Measurements from ENCODE around the gene BID. TPM values are rescaled to one million over a fixed set of nuclear protein-coding genes. Genes with fewer than 3 reads are reported as not detected.

BID gene
- total RNA-seq, 1 experiment from 2014 or later = 23.2 TPM

DNA sequence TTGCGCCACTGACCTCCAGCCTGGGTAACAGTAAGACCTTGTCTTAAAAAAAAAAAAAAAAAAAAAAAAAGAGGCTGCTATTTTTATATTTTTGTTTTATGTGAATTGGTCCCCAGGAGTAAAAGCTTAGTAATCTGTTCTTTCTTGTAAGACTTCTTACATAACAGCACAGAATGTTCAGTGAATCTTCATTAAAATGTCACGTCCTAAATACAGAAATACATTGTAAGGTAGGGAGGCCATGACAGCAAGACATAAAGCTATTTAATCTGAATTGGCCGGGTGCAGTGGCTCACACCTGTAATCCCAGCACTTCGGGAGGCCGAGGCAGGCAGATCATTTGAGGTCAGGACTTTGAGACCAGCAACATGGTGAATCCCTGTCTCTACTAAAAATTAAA, 64.2 kb downstream of the BID start:
- Mint-ChIP-seq H3K4me1 (peaks cover 10 to 16% of the 10 kb centered on the region in 2 experiments), H3K36me3 (ENCODE audit: insufficient read depth in 1 of 3, low read depth in 3 of 3) (peaks cover 2 to 8% (median 8%) of the 10 kb centered on the region in 3 experiments; a peak in 5 of 7 replicates), H3K27me3 (ENCODE audit: low read depth) (no peaks in the 10 kb centered on the region), H3K9me3 (no peaks in the 10 kb centered on the region), H3K4me3 (no peak overlapping the region), H3K27ac (no peak overlapping the region; a peak in 1 of 7 replicates)
- H3T11ph ChIP-seq (ENCODE audit: low read length) = no peak overlapping the region
- no peak overlapping the region for H3K56ac ChIP-seq (ENCODE audit: insufficient read length, low read depth, low read length)
- H3K4me2 ChIP-seq (ENCODE audit: insufficient read depth, insufficient read length, low read length) = no peak overlapping the region
- no peak overlapping the region for H2BK15ac ChIP-seq (ENCODE audit: low read depth, low read length)
- no CpG with 5 or more reads among the region's 5 CpGs for WGBS (ENCODE audit: extremely low coverage, insufficient read length, low lambda C conversion rate)
- no peak overlapping the region for H3K4ac ChIP-seq (ENCODE audit: low read depth, low read length)
- H3K9ac ChIP-seq (ENCODE audit: extremely low read depth, insufficient read length, low read length) = no peak overlapping the region
- no peak overlapping the region for H4K5ac ChIP-seq (ENCODE audit: insufficient read length, low read depth, low read length)
- no peaks in the 10 kb centered on the region for H4K20me1 ChIP-seq (ENCODE audit: control insufficient read depth, insufficient read depth, insufficient read length)
- no peak overlapping the region for H2AK5ac ChIP-seq (ENCODE audit: insufficient read length, low read length)
- no peak overlapping the region for H3K23ac ChIP-seq (ENCODE audit: insufficient read length, low read depth, low read length)
- no peaks in the 10 kb centered on the region for H3K4me1 ChIP-seq (ENCODE audit: insufficient read depth, low read length)
- no peak overlapping the region for H2BK20ac ChIP-seq (ENCODE audit: low read depth, low read length, poor library complexity, severe bottlenecking)
- H4K91ac ChIP-seq (ENCODE audit: insufficient read length, low read depth, low read length) = no peak overlapping the region
- no peaks in the 10 kb centered on the region for H3K79me2 ChIP-seq (ENCODE audit: insufficient read depth, low read length)
- no peak overlapping the region for H2AFZ ChIP-seq (ENCODE audit: low read length)
- no peak overlapping the region for H2BK5ac ChIP-seq (ENCODE audit: insufficient read length, low read length)
- H3K18ac ChIP-seq (ENCODE audit: insufficient read length, low read depth, low read length) = no peak overlapping the region
- H3K14ac ChIP-seq (ENCODE audit: insufficient read depth, low read length) = no peak overlapping the region
- H3K9me3 ChIP-seq (ENCODE audit: control insufficient read depth, low read depth, low read length) = no peaks in the 10 kb centered on the region
- H2BK120ac ChIP-seq (ENCODE audit: low read depth, low read length, poor library complexity, severe bottlenecking) = no peak overlapping the region
- no peaks in the 10 kb centered on the region for H3K23me2 ChIP-seq (ENCODE audit: insufficient read length, low read depth, low read length, poor library complexity, severe bottlenecking)
- no peak overlapping the region for H4K8ac ChIP-seq (replicated peaks; ENCODE audit: insufficient read length, low read depth, low read length)
- H3K79me1 ChIP-seq (ENCODE audit: insufficient read depth, low read depth, low read length, poor library complexity, severe bottlenecking) = no peaks in the 10 kb centered on the region
- TF ChIP-seq, protein P1, sequence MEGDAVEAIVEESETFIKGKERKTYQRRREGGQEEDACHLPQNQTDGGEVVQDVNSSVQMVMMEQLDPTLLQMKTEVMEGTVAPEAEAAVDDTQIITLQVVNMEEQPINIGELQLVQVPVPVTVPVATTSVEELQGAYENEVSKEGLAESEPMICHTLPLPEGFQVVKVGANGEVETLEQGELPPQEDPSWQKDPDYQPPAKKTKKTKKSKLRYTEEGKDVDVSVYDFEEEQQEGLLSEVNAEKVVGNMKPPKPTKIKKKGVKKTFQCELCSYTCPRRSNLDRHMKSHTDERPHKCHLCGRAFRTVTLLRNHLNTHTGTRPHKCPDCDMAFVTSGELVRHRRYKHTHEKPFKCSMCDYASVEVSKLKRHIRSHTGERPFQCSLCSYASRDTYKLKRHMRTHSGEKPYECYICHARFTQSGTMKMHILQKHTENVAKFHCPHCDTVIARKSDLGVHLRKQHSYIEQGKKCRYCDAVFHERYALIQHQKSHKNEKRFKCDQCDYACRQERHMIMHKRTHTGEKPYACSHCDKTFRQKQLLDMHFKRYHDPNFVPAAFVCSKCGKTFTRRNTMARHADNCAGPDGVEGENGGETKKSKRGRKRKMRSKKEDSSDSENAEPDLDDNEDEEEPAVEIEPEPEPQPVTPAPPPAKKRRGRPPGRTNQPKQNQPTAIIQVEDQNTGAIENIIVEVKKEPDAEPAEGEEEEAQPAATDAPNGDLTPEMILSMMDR (conservative IDR thresholded peaks at IDR 0.05) = no peak
- no peak overlapping the region for H3K27ac ChIP-seq (ENCODE audit: insufficient read length, low read depth, low read length)
- DNase-seq = no peak
- H2BK12ac ChIP-seq (ENCODE audit: insufficient read length, low read depth, low read length) = no peak overlapping the region
- H3K27me3 ChIP-seq (ENCODE audit: insufficient read depth, low read length) = no peaks in the 10 kb centered on the region

Measured in H9 (cell line).